GM12875 (cell line): ENCODE measurements around the gene MBP.

Experiments used
- H3K4me3 ChIP-seq: one replicate; pipeline ENCODE4 v1.5.1; 2011; ENCODE audit warnings: low read depth, low read length, control low read depth
- CTCF ChIP-seq: IDR thresholded peaks from 2 replicates; pipeline ENCODE4 v1.5.1; 2011; ENCODE audit warnings: low read depth, mild to moderate bottlenecking, control low read depth, inconsistent platforms, low read length, moderate library complexity, borderline replicate concordance; ENCODE audit not compliant: insufficient read depth

The MBP gene

GRCh38 chr18:77086656-77087392 lies 45.8 kb downstream of the MBP start:
- no peak overlapping the region for H3K4me3 ChIP-seq
- no peak for TF ChIP-seq CTCF

GRCh38 chr18:77086034-77086433 lies 46.5 kb downstream of the MBP start:
- TF ChIP-seq CTCF: no peak
- no peak overlapping the region for H3K4me3 ChIP-seq

- TF ChIP-seq CTCF: no peak
These were observed 47.9 kb downstream of the MBP start for GRCh38 chr18:77084688-77085035.

GRCh38 chr18:77082316-77082955 lies 50.1 kb downstream of the MBP start:
- no peak overlapping the region for H3K4me3 ChIP-seq
- TF ChIP-seq CTCF: no peak

More at GRCh38 chr18:77084688-77085035, 47.9 kb downstream of the MBP start:
- no peak overlapping the region for H3K4me3 ChIP-seq

- H3K4me3 ChIP-seq: no peak overlapping the region
- TF ChIP-seq CTCF: no peak
These were observed 51.2 kb downstream of the MBP start for GRCh38 chr18:77081390-77081778.

- H3K4me3 ChIP-seq: no peak overlapping the region
- no peak for TF ChIP-seq CTCF
These were observed 52.5 kb downstream of the MBP start for GRCh38 chr18:77079954-77080682.
